Measurements from ENCODE around the gene KAZN. TPM values are rescaled to one million over a fixed set of nuclear protein-coding genes. Genes with fewer than 3 reads are reported as not detected.

Gene KAZN
- total RNA-seq, 1 donor from 2014 or later, result 10.2 TPM

DNA sequence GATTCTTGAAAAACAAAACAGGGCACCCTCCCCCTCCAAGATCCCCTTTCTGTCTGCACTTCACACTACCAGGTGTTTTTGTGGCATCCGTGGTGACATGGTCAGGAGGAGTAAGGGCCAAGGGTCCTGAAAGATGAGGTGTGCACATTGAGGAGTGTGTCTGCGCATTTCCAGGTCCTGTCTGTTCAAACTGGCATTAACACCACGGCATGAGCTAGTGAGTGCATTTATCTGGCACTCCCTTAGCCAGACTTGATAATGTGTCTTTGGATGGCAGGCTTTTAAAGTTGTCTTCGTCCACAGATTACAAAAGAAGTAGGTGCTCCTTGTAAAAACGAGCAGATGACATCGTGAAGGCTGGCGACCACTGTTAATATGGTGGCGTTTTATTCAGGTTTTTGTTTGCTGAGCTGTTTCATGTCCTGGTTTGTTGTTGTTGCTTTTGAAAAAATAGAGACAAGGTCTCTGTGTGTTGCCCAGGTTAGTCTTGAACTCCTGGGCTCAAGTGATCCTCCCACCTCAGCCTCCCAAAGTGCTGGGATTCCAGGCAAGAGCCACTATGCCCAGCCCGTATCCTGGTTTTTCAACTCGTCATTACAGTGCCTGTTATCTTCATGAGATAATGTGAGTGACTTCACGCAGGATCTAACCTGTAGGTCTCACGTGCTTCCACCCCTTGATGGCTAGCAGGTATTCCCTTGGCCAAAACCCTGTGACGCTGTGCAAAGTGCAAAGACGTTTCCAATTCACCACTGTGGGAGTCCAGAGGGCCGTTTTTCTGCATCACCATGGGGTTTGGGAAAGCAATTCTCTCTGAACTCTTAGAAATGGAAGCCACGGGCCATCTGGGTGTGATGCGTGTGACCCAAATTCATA is 559.3 kb downstream of the KAZN start:
- no peak for DNase-seq (ENCODE audit: low spot score)

DNA sequence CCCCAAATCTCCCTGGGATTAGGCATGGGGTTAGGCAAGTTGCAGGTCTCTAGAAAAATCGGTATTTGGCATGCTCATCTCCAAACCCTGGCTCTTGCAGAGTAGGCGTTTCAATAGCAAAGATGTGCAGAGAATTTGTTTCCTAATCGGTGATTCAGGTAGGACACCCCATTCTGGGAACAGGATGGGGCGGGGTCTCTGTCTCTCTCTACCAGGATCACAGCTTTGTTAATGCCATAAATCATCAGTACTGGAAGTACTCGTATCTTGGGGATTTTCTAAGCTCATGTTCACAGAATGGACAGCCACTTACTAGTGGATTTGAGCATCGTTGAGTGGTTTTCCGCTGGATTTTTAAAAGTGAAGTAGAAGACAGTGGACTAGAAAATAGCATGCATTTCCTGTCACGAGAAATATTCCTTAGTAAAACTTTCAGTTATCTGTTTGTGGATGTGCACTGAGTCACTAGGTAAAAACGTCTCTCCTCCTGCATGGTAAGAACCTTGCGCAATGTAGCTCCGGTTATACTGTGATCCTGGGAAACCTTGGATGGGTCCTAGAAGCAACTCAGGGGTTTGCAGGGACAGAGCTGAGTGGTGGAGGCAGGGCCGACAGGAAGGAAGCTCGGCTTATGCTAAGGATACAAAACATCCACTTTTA is 560.2 kb downstream of the KAZN start:
- no peak for DNase-seq (ENCODE audit: low spot score)

GRCh38 chr1:15159166-15159555 is 560.7 kb downstream of the KAZN start:
- no peak for DNase-seq (ENCODE audit: low spot score)

GRCh38 chr1:15160626-15161025 is 562.1 kb downstream of the KAZN start:
- DNase-seq (ENCODE audit: low spot score), result no peak

- DNase-seq (ENCODE audit: low spot score), result no peak
Measured at GRCh38 chr1:15167386-15167785, 568.9 kb downstream of the KAZN start.

Data from mucosa of gallbladder (tissue), 1 donor.